HCT116 (cell line): Measurements from ENCODE around the gene TIPARP. TPM values are rescaled to one million over a fixed set of nuclear protein-coding genes. Genes with fewer than 3 reads are reported as not detected.

ENCODE experiments used
- ATAC-seq: fragments of 200-7000 bp; cut with Tn5 transposase; 2 replicates; pipeline ENCODE4 v1.9.1; 2020; ENCODE audit warnings: mild to moderate bottlenecking, moderate library complexity
- BruUV-seq: library from RNA; stranded (reverse); fragments of 400-500 nt; replicated peaks from 2 replicates; lab custom pipeline; 2021; lab: Mats Ljungman, UMichigan
- CTCF ChIA-PET: fragments of 300-600 bp; sonication (Branson Sonifier 250); formaldehyde crosslinking; loops from one replicate; lab custom pipeline; 2021; ENCODE audit warnings: antibody characterized with exemption; lab: Charles Lee
- POLR2A ChIA-PET: fragments of 300-600, 350-600 bp; sonication (Branson Sonifier 250); formaldehyde crosslinking; loops from one replicate; lab custom pipeline; 2021; ENCODE audit warnings: antibody characterized with exemption; lab: Charles Lee
- RAD21 ChIA-PET, 2 experiments: fragments of 300-600 bp; sonication (Branson Sonifier 250); formaldehyde crosslinking; loops; one replicate each; lab custom pipeline; 2023; ENCODE audit warnings: low total read pairs in 2 of 2; ENCODE audit not compliant: uncharacterized antibody in 2 of 2, unreplicated experiment in 2 of 2, low non-redundant PET in 1 of 2; lab: Charles Lee
- DNase-seq: peaks from one replicate; pipeline ENCODE4 v3.0.0-alpha.2; 2010; ENCODE audit warnings: low read depth, low spot score
- H2AFZ ChIP-seq: fragments of 200-600 bp; shearing (Covaris generic), sonication (generic); 2 replicates; pipeline ENCODE4 v1.6.1; 2017; ENCODE audit warnings: low read depth, mixed run types, mixed read lengths, antibody characterized with exemption, low read length; ENCODE audit not compliant: poor library complexity, severe bottlenecking
- H3K27ac ChIP-seq: 2 replicates; pipeline ENCODE4 v1.5.1; 2012; ENCODE audit warnings: low read depth, low read length
- H3K27me3 ChIP-seq: fragments of 200-600 bp; sonication (generic); 2 replicates; pipeline ENCODE4 v1.6.1; 2016; ENCODE audit warnings: mixed run types, low read length, mixed read lengths; ENCODE audit not compliant: insufficient read depth
- H3K36me3 ChIP-seq, 2 experiments: fragments of 200-500 bp in 1 of 2; fragments of 200-600 bp in 1 of 2; sonication (Bioruptor generic) in 1 of 2; sonication (generic) in 1 of 2; 2 replicates each; pipeline versions ENCODE4 v1.5.1 to v1.6.1; 2014 to 2016; ENCODE audit warnings: low read length in 2 of 2, inconsistent platforms in 1 of 2, mixed read lengths in 1 of 2, mixed run types in 1 of 2; ENCODE audit not compliant: insufficient read depth in 2 of 2, control insufficient read depth in 1 of 2
- H3K4me1 ChIP-seq, 2 experiments: fragments of 200-600 bp in 1 of 2; sonication (generic) in 1 of 2; 2 replicates each; pipeline versions ENCODE4 v1.5.1 to v1.6.1; 2012 to 2017; ENCODE audit warnings: low read length in 2 of 2, inconsistent platforms in 1 of 2, mild to moderate bottlenecking in 1 of 2, mixed read lengths in 1 of 2, mixed run types in 1 of 2, moderate library complexity in 1 of 2; ENCODE audit not compliant: insufficient read depth in 2 of 2, control insufficient read depth in 1 of 2
- H3K4me2 ChIP-seq: fragments of 200-600 bp; sonication (generic); 2 replicates; pipeline ENCODE4 v1.6.1; 2017; ENCODE audit warnings: mixed run types, low read length, mixed read lengths
- H3K4me3 ChIP-seq, 2 experiments: fragments of 200-600 bp in 1 of 2; sonication (generic) in 1 of 2; replicated peaks in 1 of 2; 2 replicates each; pipeline ENCODE4 v1.5.1; 2011 to 2016; ENCODE audit warnings: low read length in 2 of 2, control low read depth in 1 of 2, low read depth in 1 of 2, mild to moderate bottlenecking in 1 of 2, mixed read lengths in 1 of 2, mixed run types in 1 of 2
- H3K79me2 ChIP-seq: fragments of 200-600 bp; sonication (generic); 2 replicates; pipeline ENCODE4 v1.6.1; 2017; ENCODE audit warnings: mild to moderate bottlenecking, mixed run types, low read length, moderate library complexity, mixed read lengths; ENCODE audit not compliant: insufficient read depth
- H3K9ac ChIP-seq: fragments of 200-600 bp; sonication (generic); 2 replicates; pipeline ENCODE4 v1.6.1; 2016; ENCODE audit warnings: low read length, mixed read lengths
- H3K9me2 ChIP-seq: fragments of 200-600 bp; sonication (generic), shearing (Covaris generic); 2 replicates; pipeline ENCODE4 v1.6.1; 2017; ENCODE audit warnings: mixed run types, mild to moderate bottlenecking, moderate library complexity; ENCODE audit not compliant: insufficient read depth
- H3K9me3 ChIP-seq, 2 experiments: fragments of 200-500 bp in 1 of 2; fragments of 200-600 bp in 1 of 2; sonication (Bioruptor generic) in 1 of 2; sonication (generic) in 1 of 2; 2 replicates each; pipeline ENCODE4 v1.6.1; 2014 to 2017; ENCODE audit warnings: low read length in 2 of 2, mixed read lengths in 2 of 2, inconsistent platforms in 1 of 2, low read depth in 1 of 2, mild to moderate bottlenecking in 1 of 2, mixed run types in 1 of 2, moderate library complexity in 1 of 2; ENCODE audit not compliant: control insufficient read depth in 1 of 2, insufficient read depth in 1 of 2
- H4K20me1 ChIP-seq: fragments of 200-600 bp; sonication (generic), shearing (Covaris generic); 2 replicates; pipeline ENCODE4 v1.6.1; 2017; ENCODE audit warnings: mixed run types, mild to moderate bottlenecking, moderate library complexity; ENCODE audit not compliant: insufficient read depth
- ATF3 ChIP-seq: IDR thresholded peaks from 2 replicates; pipeline ENCODE4 v1.6.1; 2012
- CBX3 ChIP-seq: IDR thresholded peaks from 2 replicates; pipeline ENCODE4 v1.6.1; 2012; ENCODE audit warnings: low read depth
- CEBPB ChIP-seq: IDR thresholded peaks from 2 replicates; pipeline ENCODE4 v1.6.1; 2012; ENCODE audit warnings: low read depth
- EGR1 ChIP-seq: IDR thresholded peaks from 2 replicates; pipeline ENCODE4 v1.6.1; 2012; ENCODE audit warnings: low read depth
- ELF1 ChIP-seq: IDR thresholded peaks from 2 replicates; pipeline ENCODE4 v1.6.1; 2012; ENCODE audit warnings: low read depth, borderline replicate concordance
- JUND ChIP-seq: IDR thresholded peaks from 2 replicates; pipeline ENCODE4 v1.6.1; 2012
- RAD21 ChIP-seq: IDR thresholded peaks from 2 replicates; pipeline ENCODE4 v1.6.1; 2012; ENCODE audit warnings: low read depth, mild to moderate bottlenecking
- REST ChIP-seq: IDR thresholded peaks from 2 replicates; pipeline ENCODE4 v1.6.1; 2012; ENCODE audit warnings: low read depth
- SIN3A ChIP-seq: IDR thresholded peaks from 2 replicates; pipeline ENCODE4 v1.6.1; 2012; ENCODE audit warnings: low read depth
- SP1 ChIP-seq: IDR thresholded peaks from 2 replicates; pipeline ENCODE4 v1.6.1; 2012; ENCODE audit warnings: low read depth
- SRF ChIP-seq: IDR thresholded peaks from 2 replicates; pipeline ENCODE4 v1.6.1; 2012; ENCODE audit warnings: low read depth
- TCF7L2 ChIP-seq: IDR thresholded peaks from 2 replicates; pipeline ENCODE4 v1.7.0; 2011; ENCODE audit warnings: borderline replicate concordance, inconsistent platforms; ENCODE audit not compliant: insufficient read depth, insufficient read length; ENCODE audit errors: extremely low read depth
- YY1 ChIP-seq: IDR thresholded peaks from 2 replicates; pipeline ENCODE4 v1.6.1; 2011; ENCODE audit warnings: low read length, low read depth, moderate library complexity, mild to moderate bottlenecking; ENCODE audit not compliant: insufficient replicate concordance; ENCODE audit errors: extremely low read depth
- intact Hi-C: fragments of 100-400 bp; cut with micrococcal nuclease; formaldehyde crosslinking; loops from 2 replicates; pipeline ENCODE4 v1.10.0; 2022
- total RNA-seq: library from RNA; stranded (reverse); gene quantifications from one replicate; pipeline ENCODE4 v1.2.1, GENCODE V29; 2021; ENCODE audit not compliant: unreplicated experiment
- TF ChIP-seq, protein P1 (sequence below), 3 experiments: fragments of 200-600 bp in 1 of 3; sonication (generic) in 1 of 3; IDR thresholded peaks in 2 of 3; conservative IDR thresholded peaks in 1 of 3; 2 replicates each; pipeline ENCODE4 v1.5.1; 2012 to 2017; ENCODE audit warnings: low read depth in 2 of 3, low read length in 2 of 3, antibody characterized with exemption in 1 of 3, borderline replicate concordance in 1 of 3, control low read depth in 1 of 3, mild to moderate bottlenecking in 1 of 3, mixed read lengths in 1 of 3, mixed run types in 1 of 3, moderate library complexity in 1 of 3; ENCODE audit not compliant: insufficient read depth in 1 of 3

The TIPARP gene
- total RNA-seq, 1 experiment from 2014 or later = 51.3 TPM

GRCh38 chr3:156637480-156638022 is 36.8 kb upstream of the TIPARP start:
- ChIA-PET POLR2A (no interaction called here), RAD21 (no interaction called here), CTCF (no interaction called here)
- BruUV-seq = no TSS peak
- no peak overlapping the region for H3K4me3 ChIP-seq
- no peak overlapping the region for H3K9ac ChIP-seq
- no peak overlapping the region for H3K4me2 ChIP-seq
- DNase-seq (no peak), ATAC-seq (no peak)
- no peak overlapping the region for H3K27ac ChIP-seq
- no peaks in the 10 kb centered on the region for H4K20me1 ChIP-seq
- H3K9me2 ChIP-seq = no peaks in the 10 kb centered on the region
- TF ChIP-seq, protein P1, sequence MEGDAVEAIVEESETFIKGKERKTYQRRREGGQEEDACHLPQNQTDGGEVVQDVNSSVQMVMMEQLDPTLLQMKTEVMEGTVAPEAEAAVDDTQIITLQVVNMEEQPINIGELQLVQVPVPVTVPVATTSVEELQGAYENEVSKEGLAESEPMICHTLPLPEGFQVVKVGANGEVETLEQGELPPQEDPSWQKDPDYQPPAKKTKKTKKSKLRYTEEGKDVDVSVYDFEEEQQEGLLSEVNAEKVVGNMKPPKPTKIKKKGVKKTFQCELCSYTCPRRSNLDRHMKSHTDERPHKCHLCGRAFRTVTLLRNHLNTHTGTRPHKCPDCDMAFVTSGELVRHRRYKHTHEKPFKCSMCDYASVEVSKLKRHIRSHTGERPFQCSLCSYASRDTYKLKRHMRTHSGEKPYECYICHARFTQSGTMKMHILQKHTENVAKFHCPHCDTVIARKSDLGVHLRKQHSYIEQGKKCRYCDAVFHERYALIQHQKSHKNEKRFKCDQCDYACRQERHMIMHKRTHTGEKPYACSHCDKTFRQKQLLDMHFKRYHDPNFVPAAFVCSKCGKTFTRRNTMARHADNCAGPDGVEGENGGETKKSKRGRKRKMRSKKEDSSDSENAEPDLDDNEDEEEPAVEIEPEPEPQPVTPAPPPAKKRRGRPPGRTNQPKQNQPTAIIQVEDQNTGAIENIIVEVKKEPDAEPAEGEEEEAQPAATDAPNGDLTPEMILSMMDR (IDR thresholded peaks at IDR 0.05 in 2 of 3, conservative IDR thresholded peaks at IDR 0.05 in 1 of 3; ENCODE audit: borderline replicate concordance in 1 of 3, insufficient read depth in 1 of 3, low read depth in 2 of 3, low read length in 2 of 3) = no peak
- H3K4me1 ChIP-seq = no peaks in the 10 kb centered on the region
- H2AFZ ChIP-seq = no peak overlapping the region
- intact Hi-C loops = no loop called here
- H3K27me3 ChIP-seq = no peaks in the 10 kb centered on the region
- no peaks in the 10 kb centered on the region for H3K36me3 ChIP-seq
- H3K79me2 ChIP-seq = no peaks in the 10 kb centered on the region
- no peaks in the 10 kb centered on the region for H3K9me3 ChIP-seq

DNA sequence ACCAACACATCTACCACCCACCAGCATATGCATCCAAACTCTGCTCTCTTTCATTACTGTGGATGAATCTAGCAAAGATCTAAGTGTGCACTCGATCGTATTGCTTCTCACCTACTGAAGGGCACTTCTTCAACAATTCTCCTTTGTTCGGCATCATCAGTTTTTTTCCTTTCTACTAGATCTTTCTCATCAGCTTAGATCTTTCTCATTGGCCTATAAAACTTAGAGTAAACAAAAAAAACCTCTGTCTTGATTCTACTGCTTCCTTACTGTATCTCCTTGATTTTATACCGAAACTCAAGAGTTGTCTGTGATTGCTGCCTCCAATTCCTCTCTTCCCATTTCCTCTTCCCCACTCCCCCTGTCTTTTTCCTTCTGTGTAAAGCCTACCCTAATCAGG is 36.1 kb upstream of the TIPARP start:
- Histone ChIP-seq H3K4me2 (no peak overlapping the region), H3K27me3 (no peaks in the 10 kb centered on the region), H3K27ac (no peak overlapping the region), H3K4me3 (no peak overlapping the region), H3K9ac (no peak overlapping the region), H3K36me3 (no peaks in the 10 kb centered on the region), H3K9me3 (no peaks in the 10 kb centered on the region), H3K9me2 (no peaks in the 10 kb centered on the region), H3K4me1 (no peaks in the 10 kb centered on the region), H3K79me2 (no peaks in the 10 kb centered on the region), H2AFZ (no peak overlapping the region), H4K20me1 (no peaks in the 10 kb centered on the region)
- ChIA-PET POLR2A (no interaction called here), CTCF (no interaction called here), RAD21 (no interaction called here)
- BruUV-seq = no TSS peak
- TF ChIP-seq SRF (no peak), RAD21 (no peak), JUND (no peak), ELF1 (no peak), SP1 (no peak), REST (no peak), ATF3 (no peak), CEBPB (no peak), CBX3 (no peak), TCF7L2 (no peak), YY1 (no peak), EGR1 (no peak), SIN3A (no peak)
- ATAC-seq = no peak
- DNase-seq = no peak
- intact Hi-C loops = no loop called here
